HL-60 (cell line): ENCODE measurements around the gene JKAMP.

ENCODE experiments used
- DNase-seq, 2 experiments: peaks; one replicate each; pipeline ENCODE4 v3.0.0-alpha.2; 2010 to 2020; ENCODE audit warnings: low read depth in 1 of 2, low spot score in 1 of 2
- H3K27ac ChIP-seq: fragments of 250-450 bp; sonication (Bioruptor Pico); replicated peaks from 2 replicates; pipeline ENCODE4 v1.5.1; 2020; ENCODE audit warnings: mild to moderate bottlenecking, moderate library complexity
- H3K27me3 ChIP-seq: fragments of 250-450 bp; sonication (Bioruptor Pico); 2 replicates; pipeline ENCODE4 v1.5.1; 2021; ENCODE audit warnings: mild to moderate bottlenecking, moderate library complexity; ENCODE audit not compliant: insufficient read depth, poor library complexity, severe bottlenecking
- H3K4me3 ChIP-seq: replicated peaks from 2 replicates; pipeline ENCODE4 v1.5.1; 2011; ENCODE audit warnings: mild to moderate bottlenecking, control low read depth, low read length; ENCODE audit not compliant: insufficient read depth
- GABPA ChIP-seq: IDR thresholded peaks from 2 replicates; pipeline ENCODE4 v1.6.1; 2012; ENCODE audit warnings: low read depth
- POLR2AphosphoS5 ChIP-seq: IDR thresholded peaks from 2 replicates; pipeline ENCODE4 v1.6.1; 2012; ENCODE audit warnings: low read depth
- SPI1 ChIP-seq: IDR thresholded peaks from 2 replicates; pipeline ENCODE4 v1.6.1; 2012; ENCODE audit warnings: low read depth, mild to moderate bottlenecking, borderline replicate concordance
- TF ChIP-seq, protein P1 (sequence below): IDR thresholded peaks from 2 replicates; pipeline ENCODE4 v1.6.1; 2012; ENCODE audit warnings: low read depth; ENCODE audit not compliant: insufficient replicate concordance
- TF ChIP-seq, protein P2 (sequence below): IDR thresholded peaks from one replicate; pipeline ENCODE4 v1.5.1; 2011; ENCODE audit warnings: low read length, control low read depth, inconsistent platforms; ENCODE audit not compliant: insufficient read depth

The JKAMP gene

DNA sequence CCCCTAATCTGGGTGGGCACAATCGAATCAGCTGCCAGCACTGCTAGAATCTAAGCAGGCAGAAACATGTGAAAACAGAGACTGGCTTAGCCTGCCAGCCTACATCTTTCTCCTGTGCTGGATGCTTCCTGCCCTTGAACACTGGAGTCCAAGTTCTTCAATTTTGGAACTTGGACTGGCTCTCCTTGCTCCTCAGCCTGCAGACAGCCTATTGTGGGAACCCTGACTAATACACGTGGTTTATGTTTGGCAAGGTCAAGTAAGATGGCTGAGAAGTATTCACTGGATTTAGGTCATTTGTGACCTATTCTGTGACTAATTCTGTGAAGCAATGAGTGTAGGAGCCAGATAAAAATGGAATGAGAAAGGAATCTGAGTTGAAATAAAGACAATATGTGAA is 30.2 kb upstream of the JKAMP start:
- no peak for DNase-seq
- no peak overlapping the region for H3K27ac ChIP-seq
- TF ChIP-seq GABPA (no peak), SPI1 (no peak), POLR2AphosphoS5 (no peak)
- TF ChIP-seq, protein P1, sequence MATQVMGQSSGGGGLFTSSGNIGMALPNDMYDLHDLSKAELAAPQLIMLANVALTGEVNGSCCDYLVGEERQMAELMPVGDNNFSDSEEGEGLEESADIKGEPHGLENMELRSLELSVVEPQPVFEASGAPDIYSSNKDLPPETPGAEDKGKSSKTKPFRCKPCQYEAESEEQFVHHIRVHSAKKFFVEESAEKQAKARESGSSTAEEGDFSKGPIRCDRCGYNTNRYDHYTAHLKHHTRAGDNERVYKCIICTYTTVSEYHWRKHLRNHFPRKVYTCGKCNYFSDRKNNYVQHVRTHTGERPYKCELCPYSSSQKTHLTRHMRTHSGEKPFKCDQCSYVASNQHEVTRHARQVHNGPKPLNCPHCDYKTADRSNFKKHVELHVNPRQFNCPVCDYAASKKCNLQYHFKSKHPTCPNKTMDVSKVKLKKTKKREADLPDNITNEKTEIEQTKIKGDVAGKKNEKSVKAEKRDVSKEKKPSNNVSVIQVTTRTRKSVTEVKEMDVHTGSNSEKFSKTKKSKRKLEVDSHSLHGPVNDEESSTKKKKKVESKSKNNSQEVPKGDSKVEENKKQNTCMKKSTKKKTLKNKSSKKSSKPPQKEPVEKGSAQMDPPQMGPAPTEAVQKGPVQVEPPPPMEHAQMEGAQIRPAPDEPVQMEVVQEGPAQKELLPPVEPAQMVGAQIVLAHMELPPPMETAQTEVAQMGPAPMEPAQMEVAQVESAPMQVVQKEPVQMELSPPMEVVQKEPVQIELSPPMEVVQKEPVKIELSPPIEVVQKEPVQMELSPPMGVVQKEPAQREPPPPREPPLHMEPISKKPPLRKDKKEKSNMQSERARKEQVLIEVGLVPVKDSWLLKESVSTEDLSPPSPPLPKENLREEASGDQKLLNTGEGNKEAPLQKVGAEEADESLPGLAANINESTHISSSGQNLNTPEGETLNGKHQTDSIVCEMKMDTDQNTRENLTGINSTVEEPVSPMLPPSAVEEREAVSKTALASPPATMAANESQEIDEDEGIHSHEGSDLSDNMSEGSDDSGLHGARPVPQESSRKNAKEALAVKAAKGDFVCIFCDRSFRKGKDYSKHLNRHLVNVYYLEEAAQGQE = no peak
- TF ChIP-seq, protein P2, sequence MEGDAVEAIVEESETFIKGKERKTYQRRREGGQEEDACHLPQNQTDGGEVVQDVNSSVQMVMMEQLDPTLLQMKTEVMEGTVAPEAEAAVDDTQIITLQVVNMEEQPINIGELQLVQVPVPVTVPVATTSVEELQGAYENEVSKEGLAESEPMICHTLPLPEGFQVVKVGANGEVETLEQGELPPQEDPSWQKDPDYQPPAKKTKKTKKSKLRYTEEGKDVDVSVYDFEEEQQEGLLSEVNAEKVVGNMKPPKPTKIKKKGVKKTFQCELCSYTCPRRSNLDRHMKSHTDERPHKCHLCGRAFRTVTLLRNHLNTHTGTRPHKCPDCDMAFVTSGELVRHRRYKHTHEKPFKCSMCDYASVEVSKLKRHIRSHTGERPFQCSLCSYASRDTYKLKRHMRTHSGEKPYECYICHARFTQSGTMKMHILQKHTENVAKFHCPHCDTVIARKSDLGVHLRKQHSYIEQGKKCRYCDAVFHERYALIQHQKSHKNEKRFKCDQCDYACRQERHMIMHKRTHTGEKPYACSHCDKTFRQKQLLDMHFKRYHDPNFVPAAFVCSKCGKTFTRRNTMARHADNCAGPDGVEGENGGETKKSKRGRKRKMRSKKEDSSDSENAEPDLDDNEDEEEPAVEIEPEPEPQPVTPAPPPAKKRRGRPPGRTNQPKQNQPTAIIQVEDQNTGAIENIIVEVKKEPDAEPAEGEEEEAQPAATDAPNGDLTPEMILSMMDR = no peak
- H3K27me3 ChIP-seq = no peaks in the 10 kb centered on the region
- no peak overlapping the region for H3K4me3 ChIP-seq

DNA sequence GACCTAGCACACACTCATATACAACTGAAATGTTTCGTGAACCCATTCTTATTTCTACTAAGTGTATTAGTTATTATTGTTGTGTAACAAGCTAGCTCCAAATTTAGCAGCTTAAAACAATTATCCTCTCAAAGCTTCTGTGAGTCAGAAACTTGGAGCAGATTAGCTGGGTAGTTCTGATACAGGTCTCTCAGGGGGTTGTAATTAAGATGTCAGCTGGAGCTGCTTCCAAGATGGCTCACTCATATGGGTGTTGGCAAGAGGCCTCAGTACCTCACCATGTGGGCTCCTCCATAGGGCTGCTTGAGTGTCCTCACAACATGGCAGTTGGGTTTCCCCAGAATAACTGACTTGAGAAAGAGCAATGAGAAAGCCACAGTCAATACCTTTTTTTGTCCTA is 28.9 kb upstream of the JKAMP start:
- no peak for DNase-seq
- Histone ChIP-seq H3K27me3 (no peaks in the 10 kb centered on the region), H3K27ac (no peak overlapping the region), H3K4me3 (no peak overlapping the region)
- TF ChIP-seq, protein P2 = no peak
- no peak for TF ChIP-seq GABPA
- no peak for TF ChIP-seq POLR2AphosphoS5
- TF ChIP-seq, protein P1 = no peak
- TF ChIP-seq SPI1 = no peak

DNA sequence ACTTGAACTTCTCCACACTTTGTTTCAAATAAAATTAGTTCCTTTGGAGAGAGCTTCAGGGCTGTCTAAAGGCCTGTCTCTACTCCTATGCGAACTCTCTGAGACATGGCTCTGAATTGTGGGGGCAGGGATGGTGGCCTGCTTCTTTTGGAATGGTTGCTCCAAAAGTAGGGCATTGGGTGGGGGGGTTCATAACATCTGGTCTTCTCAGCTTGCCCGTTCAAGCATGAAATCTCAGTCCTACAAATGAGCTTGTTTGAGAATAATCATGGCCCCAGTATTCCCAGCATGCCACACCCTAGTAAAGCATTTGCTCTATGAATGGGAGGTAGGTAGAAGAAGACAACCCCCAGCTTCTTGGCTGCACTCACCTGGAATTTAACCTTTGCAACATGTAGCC is 25.8 kb upstream of the JKAMP start:
- Histone ChIP-seq H3K4me3 (no peak overlapping the region), H3K27me3 (no peaks in the 10 kb centered on the region), H3K27ac (no peak overlapping the region)
- TF ChIP-seq SPI1 = no peak
- no peak for TF ChIP-seq GABPA
- no peak for DNase-seq

DNA sequence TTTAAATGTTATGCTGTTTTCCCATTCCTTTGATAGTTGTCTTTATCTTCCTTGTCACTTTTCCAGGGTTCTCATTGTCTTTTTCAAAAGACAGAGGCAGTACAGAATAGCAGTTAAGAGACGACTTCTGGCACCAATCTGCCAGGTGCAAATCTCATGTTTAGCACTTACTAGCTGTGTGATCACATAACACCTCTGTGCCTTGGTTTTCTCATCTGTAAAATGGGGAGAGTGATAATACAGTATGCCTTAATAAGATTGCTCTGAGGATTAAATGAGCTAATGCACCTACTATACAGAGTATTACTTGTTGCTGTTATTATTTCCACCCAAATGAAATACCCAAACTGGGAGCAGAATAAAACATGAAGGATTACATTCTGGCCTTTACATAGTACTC is 23.9 kb upstream of the JKAMP start:
- H3K27me3 ChIP-seq = no peaks in the 10 kb centered on the region
- no peak overlapping the region for H3K4me3 ChIP-seq
- H3K27ac ChIP-seq = no peak overlapping the region
- TF ChIP-seq POLR2AphosphoS5 (no peak), GABPA (no peak), SPI1 (no peak)
- TF ChIP-seq, protein P2 = no peak
- TF ChIP-seq, protein P1 = no peak
- DNase-seq = no peak
